Measurements from ENCODE around the gene SAP130. TPM values are rescaled to one million over a fixed set of nuclear protein-coding genes. Genes with fewer than 3 reads are reported as not detected.

The SAP130 gene
- total RNA-seq, 1 donor from 2014 or later = 13.9 TPM

DNA sequence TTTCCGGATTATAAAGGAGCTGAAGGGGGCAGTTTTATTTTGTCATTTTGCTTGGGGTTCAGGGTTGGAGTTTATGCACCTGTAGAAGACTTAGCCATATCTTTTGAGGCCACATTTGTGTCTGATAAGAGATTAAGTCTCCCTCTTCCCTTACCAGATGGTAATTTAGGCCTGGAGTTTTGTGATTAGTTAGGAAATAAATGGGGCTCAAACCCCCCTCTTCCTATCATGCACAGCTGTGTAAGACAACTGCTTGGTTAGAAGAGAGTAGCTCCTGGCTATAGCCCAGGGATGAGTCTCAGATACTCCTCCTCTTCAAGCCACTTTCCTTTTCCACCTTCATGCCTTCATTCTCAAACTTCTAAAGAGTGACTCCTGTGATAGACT lies 802 bp upstream of the SAP130 start:
- DNase-seq (ENCODE audit: missing footprints) (no peak), ATAC-seq (no peak)
- intact Hi-C loops (cut with DNase I) = loop anchor here (2.0 to 5.0 kb wide), 3 partner anchors 36 to 141 kb away; partner anchors contain the start of genes AMMECR1L and UGGT1

DNA sequence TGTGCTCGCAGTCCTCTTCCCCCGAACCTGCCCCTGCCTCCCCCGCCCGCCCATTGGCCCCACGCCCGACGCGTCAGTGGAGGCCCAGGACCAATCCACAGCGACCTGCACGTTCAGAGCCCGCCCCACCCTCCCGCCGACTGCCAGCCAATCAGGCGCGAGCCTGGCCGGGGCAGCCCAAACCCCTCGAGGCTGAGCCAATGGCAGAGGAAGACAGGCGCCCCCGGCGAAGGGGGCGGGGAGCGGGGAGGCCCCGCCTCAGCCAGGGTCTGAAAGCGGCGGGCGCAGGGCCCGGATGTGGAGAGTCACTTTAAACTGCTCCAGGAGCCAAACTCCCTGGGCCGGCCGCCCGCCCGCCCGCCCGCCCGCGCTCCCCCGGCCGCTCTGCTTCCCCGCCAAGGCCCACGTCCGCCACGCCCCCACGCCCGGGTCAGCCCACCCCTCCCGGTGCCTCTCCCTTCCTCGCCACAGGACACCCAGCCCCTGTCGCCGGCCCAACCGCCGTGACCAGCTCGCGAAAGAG lies 520 bp downstream of the SAP130 start:
- peak; percentile 94 for ATAC-seq
- DNase-seq (ENCODE audit: missing footprints) = peak; percentile 99
- intact Hi-C loops (cut with DNase I) = loop anchor here (5.0 kb wide), 2 partner anchors 35 to 140 kb away; partner anchors contain the start of gene AMMECR1L

DNA sequence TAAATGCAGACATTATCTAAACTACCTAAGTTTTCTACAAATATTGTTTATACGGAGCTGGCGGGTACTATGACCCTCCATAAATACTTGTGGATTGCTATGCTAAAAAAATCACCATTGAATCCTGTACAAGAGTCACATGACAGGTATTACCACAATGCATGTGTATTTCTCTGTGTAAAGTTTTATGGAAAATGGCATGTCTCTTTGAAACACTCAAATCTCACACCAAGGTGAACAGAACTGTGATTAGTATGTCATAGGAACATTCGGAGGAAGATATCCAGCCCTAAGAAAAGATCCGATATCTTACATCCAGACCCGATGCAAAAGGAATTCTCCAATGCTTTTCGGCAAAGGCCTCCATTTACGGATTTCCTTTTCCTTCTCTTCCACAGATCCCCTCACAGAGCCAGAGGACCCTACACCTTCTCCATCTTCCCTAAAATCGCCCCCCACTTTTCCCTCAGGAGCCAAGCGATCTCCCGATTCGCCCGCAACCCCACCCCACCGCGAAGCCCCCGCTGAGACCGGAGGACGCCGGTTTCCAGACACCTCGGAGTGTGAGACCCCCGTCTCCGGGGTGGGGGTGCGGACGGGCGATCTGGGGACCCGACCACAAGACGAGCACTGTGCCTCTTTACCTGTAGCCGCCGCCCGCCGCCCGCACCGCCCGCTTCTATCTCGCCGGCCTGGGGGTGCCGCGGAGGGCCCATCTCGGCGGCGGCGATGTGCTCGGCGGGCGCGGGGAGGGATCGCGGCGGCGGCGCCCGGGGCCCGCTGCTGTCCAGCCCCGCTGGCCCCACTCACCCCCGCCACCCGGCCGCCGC lies 1.2 kb downstream of the SAP130 start:
- intact Hi-C loops (cut with DNase I) = loop anchor here (5.0 kb wide), 2 partner anchors 34 to 139 kb away; partner anchors contain the start of gene AMMECR1L
- DNase-seq (ENCODE audit: missing footprints) = no peak
- ATAC-seq = no peak

DNA sequence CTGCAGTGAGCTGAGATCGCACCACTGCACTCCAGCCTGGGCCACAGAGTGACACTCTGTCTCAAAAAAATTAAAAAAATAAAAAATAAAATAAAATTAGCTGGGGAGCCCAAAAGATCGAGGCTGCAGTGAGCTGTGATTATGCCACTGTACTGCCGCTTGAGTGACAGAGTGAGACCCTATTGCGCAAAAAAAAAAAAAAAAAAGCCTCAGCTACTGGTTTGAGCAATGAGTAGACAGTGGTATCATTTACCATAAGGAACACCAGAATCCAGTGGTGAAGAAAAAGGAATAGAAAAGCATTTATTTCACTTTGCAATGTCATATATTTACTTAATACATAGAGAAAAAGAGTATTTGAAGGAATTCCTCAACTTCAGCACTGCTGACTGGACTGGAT lies 3.0 kb downstream of the SAP130 start:
- ATAC-seq (no peak), DNase-seq (ENCODE audit: missing footprints) (no peak)
- intact Hi-C loops (cut with DNase I) = loop anchor here (5.0 kb wide), 2 partner anchors 33 to 138 kb away; partner anchors contain the start of gene AMMECR1L

DNA sequence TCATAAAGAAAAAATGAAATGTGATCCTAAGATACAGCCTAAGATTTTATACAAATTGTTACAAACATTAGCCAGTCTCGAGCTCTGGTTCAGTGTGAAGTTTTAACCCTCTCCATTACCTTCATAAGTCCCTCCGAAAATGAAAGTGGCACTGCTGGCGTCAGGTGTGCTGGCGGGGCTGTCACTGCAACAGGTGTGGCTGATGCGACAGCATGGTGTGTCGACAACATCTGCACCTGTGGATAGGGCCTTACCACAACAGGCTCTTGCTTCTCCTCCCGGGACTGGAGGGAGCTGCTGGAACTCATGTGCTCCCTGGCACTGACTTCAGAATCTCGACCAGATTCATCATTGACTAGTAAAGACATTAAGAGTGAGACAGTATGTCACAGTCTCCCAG lies 10.3 kb downstream of the SAP130 start:
- ATAC-seq = no peak
- no peak for DNase-seq (ENCODE audit: missing footprints)

DNA sequence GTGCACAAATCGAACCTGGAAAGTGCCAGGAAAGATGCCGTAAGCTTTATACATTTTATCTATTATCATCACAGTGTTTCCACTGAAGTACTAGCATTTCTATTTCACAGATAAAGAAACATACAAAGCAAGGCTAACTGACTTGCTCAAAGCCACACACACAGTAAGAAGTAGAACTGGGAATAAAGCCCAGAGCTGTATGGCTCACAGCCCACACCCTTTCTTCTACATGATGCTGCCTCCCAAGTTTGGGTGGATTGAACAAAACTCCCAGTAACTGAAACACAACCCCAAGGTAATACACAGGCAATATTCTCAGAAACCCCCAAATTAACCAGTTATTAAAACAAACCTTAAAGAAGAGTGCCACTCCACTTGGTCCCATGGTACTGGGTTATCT lies 11.2 kb downstream of the SAP130 start:
- DNase-seq (ENCODE audit: missing footprints) (no peak), ATAC-seq (no peak)
- intact Hi-C loops (cut with DNase I) = loop anchor here (10.0 kb wide), 1 partner anchor 98 kb away; no protein-coding TSS in a partner anchor

More for the DNA sequence above, 10.3 kb downstream of the SAP130 start:
- intact Hi-C loops (cut with DNase I) = loop anchor here (10.0 kb wide), 1 partner anchor 97 kb away; no protein-coding TSS in a partner anchor

DNA sequence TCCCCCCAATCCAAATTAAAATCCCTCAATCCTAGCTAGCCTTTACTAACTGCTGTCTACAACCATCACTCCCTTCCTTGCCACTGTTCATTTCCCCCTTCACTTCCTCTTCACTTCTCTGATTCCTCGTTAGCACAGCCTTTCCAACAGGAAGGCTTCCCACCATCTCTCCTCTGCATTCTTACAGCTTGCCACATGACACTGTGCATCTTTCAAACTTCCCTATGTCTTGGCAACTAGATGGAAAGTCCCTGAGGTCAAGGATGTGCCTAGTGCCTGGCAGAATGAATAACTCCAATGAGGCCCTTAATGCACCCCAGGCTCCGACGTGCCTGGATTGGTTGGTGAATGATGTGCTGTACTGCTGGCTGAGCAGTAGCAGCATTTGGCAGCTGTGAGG lies 15.2 kb downstream of the SAP130 start:
- DNase-seq (ENCODE audit: missing footprints) (no peak), ATAC-seq (no peak)
- intact Hi-C loops (cut with DNase I) = loop anchor here (10.0 kb wide), 1 partner anchor 102 kb away; no protein-coding TSS in a partner anchor

DNA sequence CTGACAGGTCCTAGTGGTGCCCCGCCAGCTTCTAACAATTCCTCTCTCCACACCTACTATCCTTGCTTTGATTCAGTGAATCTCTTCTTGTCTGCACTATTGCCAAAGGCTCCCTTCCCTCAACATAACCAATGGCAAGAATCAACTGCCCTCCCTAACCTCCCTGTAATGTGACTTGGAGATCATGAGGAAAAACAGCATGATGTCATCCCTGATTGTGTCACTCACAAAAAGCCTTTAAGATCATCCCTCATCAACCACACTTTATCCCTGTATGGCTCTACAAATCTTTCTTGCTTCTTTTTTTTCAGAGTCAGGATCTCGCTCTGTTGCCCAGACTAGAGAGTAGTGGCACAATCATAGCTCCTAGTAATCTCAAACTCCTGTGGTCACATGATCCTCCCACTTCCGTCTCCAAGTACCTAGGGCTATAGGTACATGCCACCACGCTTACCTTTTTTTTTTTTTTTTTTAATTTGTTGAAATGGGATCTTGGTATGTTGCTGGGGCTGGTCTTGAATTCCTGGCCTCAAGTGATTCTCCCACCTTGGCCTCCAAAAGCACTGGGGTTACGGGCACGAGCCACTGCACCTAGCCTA lies 19.7 kb downstream of the SAP130 start:
- DNase-seq (ENCODE audit: missing footprints) = no peak
- intact Hi-C loops (cut with DNase I) = no loop called here
- no peak for ATAC-seq

DNA sequence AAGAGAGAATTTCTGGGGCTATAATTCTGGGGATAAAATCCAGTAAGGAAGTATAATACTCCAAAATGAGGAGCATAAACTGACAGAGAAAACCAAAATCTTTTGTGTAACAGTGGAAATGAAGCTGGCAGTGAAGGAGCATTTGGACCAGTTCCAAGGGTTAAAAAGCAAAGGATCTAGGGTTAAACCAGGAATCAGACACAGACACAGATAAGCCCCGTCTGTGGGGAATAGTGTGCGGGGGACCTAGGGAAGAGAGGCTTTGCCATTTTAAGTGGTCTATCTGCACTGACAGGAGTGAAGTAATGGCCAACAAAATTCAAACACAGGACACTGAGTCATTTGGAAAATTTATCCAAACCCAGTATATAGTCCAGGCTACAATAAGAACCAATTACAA lies 23.4 kb downstream of the SAP130 start:
- no peak for ATAC-seq
- intact Hi-C loops (cut with DNase I) = no loop called here
- no peak for DNase-seq (ENCODE audit: missing footprints)

DNA sequence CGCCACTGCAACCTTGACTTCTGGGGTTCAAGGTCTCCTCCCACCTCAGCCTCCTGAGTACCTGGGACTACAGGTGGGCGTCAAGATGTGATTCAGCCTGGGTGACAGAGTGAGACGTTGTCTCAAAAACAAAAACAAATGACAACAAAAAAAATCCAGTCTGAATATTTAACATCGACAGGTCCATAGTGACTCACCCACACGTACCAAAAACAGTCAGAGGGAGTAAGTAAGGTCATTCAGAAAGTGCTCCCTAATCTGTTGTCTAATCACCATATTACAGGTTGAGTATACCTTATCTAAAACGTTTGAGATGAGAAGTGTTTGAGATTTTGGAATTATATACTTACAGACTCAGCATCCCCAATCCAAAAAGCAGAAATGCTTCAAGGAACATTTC lies 24.4 kb downstream of the SAP130 start:
- no peak for DNase-seq (ENCODE audit: missing footprints)
- ATAC-seq = no peak

DNA sequence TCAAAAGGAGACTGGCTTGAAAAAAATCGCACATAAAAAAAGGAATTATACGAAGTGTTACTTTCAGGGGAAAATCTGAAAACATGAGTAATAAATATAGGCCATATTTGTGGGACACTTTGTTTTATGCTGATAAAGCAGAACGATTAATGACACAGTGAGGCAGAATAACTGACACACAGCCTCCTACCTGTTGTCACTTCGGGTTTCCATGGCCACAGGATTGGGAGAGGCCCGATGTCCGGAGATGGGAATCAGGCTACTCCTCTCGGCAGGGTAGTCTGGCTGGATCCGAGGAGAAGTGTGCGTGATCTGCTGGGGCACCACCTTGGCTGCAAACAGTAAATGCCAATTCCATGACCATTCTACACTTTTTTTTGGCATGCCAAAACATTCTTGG lies 31.7 kb downstream of the SAP130 start:
- intact Hi-C loops (cut with DNase I) = no loop called here
- DNase-seq (ENCODE audit: missing footprints) = no peak
- no peak for ATAC-seq

More for the DNA sequence above, 24.4 kb downstream of the SAP130 start:
- intact Hi-C loops (cut with DNase I) = no loop called here

DNA sequence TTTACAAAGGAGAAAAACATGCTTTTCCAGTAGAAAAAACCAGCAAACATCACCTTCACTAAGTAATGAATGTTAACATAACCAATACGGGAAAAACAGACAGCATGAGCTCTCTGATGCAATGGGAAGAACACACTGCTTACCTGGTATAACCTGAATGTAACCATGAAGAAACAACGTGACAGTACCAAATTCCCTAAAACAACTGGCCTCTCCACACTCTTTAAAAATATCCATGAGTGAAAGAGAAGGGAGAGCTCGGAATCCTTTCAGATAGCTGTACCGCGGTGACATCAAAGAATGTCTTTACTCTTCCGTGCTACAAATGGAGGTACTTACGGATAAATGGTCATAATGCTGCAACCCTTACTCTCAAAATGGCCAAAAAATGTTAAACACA lies 32.1 kb downstream of the SAP130 start:
- DNase-seq (ENCODE audit: missing footprints) = no peak
- intact Hi-C loops (cut with DNase I) = no loop called here
- ATAC-seq = no peak

DNA sequence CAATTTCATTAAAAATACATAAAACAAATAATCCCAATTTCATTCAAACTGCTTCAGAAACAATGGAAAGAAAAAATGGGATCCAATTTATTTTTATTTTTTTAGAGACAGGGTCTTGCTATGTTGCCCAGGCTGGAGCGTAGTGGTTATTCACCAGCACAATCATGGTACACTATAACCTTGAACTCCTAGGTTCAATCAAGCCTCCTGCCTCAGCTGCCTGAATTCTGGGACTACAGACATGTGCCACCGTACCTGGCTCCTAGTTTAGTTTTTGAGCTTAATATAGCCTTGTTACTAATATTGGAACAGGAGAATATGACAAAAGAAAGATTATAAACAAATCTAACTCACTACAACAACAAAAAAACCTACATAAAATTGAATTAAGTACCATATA lies 34.2 kb downstream of the SAP130 start:
- ATAC-seq = no peak
- intact Hi-C loops (cut with DNase I) = loop anchor here (5.0 kb wide), 1 partner anchor 34 kb away; the partner anchor contains the start of gene SAP130
- DNase-seq (ENCODE audit: missing footprints) = no peak

DNA sequence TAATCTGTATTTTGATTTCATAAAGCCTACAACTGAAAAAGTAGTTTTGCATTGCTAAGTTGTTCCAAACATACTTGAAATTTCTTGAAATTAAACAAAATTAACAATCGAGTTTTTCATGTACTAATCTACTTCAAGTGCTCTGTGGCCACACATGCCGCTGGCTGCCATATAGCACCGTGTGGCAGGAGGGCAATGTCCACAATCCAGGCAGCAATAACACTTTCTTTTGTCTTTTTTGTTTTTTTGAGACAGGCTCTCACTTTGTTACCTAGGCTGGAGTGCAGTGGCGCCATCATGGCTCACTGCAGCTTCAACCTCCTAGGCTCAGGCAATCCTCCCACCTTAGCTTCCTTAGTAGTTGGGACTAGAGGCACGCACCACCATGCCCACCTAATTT lies 36.1 kb downstream of the SAP130 start:
- intact Hi-C loops (cut with DNase I) = loop anchor here (5.0 kb wide), 1 partner anchor 36 kb away; the partner anchor contains the start of gene SAP130
- DNase-seq (ENCODE audit: missing footprints) = no peak
- ATAC-seq = no peak

DNA sequence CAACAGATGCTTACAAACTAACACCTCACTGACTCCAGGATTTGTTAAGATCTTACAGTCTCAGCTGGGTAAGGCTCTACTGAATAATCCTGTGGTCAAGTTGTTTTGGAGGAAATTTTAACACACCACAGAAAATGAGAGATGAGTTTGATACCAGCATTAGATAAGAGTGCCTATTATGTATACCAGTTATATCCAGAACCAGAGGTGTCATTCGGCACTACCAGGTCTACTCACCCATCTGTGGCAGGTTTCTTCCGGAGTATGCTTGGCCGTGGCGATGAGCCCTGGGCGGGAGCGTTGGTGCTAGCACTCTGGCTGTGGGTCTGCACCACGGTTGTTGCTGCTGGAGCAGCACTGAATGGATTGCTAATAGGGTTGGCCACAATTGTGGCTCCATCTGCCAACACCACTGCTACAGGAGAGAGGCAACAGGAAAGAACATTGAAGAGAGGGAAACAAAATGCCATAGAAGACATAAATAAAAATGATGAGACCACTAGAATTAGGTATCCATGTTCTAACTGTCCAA lies 41.2 kb downstream of the SAP130 start:
- no peak for DNase-seq (ENCODE audit: missing footprints)
- ATAC-seq = peak; percentile 63

DNA sequence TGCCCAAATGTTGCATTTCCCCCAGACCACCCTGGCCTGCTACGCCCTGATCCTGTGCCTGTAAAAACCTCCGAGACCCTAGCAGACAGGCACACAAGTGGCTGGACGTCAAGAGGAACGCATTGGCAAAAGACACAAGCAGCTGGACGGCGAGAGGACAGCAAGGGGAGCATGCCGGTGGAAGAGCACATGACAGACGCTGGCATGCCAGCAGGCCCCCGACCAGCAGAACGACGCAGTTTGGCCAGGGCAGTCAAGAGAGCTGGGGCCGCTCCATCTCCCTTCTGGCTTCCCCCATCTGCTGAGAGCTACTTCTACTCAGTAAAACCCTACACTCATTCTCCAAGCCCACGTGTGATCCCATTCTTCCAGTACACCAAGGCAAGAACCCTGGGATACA lies 42.1 kb downstream of the SAP130 start:
- intact Hi-C loops (cut with DNase I) = loop anchor here (5.0 kb wide), 2 partner anchors 33 to 103 kb away; no protein-coding TSS in a partner anchor
- DNase-seq (ENCODE audit: missing footprints) = no peak
- ATAC-seq = peak; percentile 78

More for the DNA sequence above, 41.2 kb downstream of the SAP130 start:
- intact Hi-C loops (cut with DNase I) = loop anchor here (5.0 kb wide), 2 partner anchors 34 to 104 kb away; no protein-coding TSS in a partner anchor

DNA sequence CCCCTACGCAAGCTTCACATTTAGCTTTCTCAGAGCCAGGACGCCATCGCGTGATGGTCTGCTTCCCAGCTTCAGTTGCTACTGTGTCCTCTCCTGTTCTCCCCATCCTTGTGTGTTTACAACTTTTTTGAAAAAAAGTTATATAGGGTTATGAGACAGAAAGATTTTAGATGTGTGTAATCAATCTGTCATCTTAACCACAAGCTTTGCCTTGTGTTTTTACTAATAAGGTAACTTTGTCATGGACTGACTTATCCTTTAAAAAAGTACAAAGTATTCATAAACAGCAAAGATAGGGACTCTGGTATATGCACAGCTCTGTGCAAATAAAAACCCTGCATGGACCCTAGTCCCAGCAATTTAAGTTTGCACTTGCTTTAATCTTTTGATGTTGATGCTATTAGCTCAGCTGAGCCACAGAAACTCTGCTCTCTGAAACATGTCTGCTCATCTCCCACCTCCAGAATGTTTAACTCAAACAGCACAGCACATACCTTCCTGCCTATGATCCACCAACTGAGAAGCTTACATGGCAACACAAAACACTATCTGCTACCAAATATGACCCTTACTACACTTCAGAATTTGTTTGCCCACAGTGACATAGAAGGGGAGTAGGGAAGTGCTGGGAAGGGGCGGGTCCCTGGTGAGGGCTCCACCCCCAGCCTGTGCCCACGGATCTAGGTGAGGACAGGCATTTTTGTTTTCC lies 42.7 kb downstream of the SAP130 start:
- DNase-seq (ENCODE audit: missing footprints) (no peak), ATAC-seq (peak; percentile 56)
- intact Hi-C loops (cut with DNase I) = loop anchor here (5.0 kb wide), 2 partner anchors 33 to 103 kb away; no protein-coding TSS in a partner anchor

DNA sequence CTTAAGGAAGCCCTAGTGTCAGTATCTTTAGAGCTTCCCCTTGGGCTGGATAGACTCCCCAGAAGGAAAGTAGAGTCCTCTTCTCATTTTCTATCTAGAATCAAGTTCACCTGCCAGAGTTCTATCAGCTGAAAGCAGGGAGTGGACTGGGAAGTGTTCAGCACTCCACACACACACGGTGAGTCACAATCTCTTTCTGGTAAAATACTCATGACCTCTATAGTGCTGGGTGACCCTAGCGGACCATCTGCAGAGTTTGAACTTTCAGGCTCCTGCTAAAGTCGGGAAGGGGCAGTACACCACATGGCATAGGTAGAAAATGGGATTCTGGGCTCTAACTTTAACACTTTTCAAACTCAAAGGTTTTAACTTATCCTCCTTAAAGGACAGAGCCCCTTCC lies 43.3 kb downstream of the SAP130 start:
- peak; percentile 39 for ATAC-seq
- intact Hi-C loops (cut with DNase I) = no loop called here
- DNase-seq (ENCODE audit: missing footprints) = no peak
